Occipital lobe (tissue), 2 donors: ENCODE results near the gene LILRB5. TPM values are rescaled to one million over a fixed set of nuclear protein-coding genes. Genes with fewer than 3 reads are reported as not detected.
"Not testable (repeated sequence)": the region's sequence is repeated elsewhere in the genome, so short reads cannot be mapped to it uniquely, and the experiment has no call there.

Source experiments
- DNase-seq: peaks from one replicate; lab custom pipeline; 2025; lab: John Stamatoyannopoulos, UW
- total RNA-seq: library from RNA; depleted of rRNA; stranded (reverse); fragments of >200 nt; gene quantifications from one replicate; pipeline ENCODE4 v1.2.3, GENCODE V29; 2014

LILRB5 gene
- total RNA-seq, 1 donor from 2014 or later, result 0.16 TPM

DNA sequence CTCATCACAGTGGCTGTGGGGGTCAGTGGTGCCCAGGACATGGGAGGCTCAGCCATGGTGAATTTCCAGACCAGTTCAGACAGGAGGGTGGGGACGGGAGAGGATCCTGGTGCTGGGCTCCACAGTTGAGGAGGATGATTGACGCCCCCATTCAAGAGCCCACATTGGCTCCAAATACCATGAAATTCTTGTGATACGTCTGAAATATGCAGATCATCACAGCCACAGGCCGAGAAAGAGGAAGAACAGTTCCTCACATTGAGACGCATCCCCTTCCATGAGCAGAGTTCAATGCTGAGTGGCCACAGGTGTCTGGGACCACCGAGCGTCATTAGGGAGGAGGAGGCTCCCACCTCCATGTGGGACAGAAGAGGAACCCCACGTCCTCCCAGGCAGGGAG is 13.3 kb downstream of the LILRB5 start:
- DNase-seq, result not testable (repeated sequence)

- DNase-seq, result not testable (repeated sequence)
These were observed 14.4 kb downstream of the LILRB5 start, which contains the start of gene LILRA6 for GRCh38 chr19:54242646-54243045. TSS of gene LILRA6 (minus strand) at chr19:54242790.

DNA sequence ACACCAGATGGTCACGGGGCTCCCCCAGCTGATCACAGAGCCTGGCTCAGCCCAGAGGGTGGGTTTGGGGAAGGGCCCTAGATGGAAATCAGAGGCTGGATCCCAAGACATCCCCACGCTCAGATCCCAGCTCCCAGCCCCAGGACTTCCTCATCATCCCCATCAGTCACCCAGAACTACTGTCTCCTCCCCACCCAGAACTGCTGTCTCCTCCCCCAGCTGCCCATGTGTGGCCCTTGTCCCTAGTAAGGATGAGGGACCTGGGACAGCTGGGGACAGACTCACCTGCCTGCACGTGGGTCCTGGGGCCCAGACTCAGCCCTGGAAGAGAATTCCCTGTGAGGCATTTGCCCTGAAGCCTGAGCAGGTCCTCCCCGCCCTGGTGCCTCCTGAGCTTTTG is 14.8 kb downstream of the LILRB5 start:
- not testable (repeated sequence) for DNase-seq

DNA sequence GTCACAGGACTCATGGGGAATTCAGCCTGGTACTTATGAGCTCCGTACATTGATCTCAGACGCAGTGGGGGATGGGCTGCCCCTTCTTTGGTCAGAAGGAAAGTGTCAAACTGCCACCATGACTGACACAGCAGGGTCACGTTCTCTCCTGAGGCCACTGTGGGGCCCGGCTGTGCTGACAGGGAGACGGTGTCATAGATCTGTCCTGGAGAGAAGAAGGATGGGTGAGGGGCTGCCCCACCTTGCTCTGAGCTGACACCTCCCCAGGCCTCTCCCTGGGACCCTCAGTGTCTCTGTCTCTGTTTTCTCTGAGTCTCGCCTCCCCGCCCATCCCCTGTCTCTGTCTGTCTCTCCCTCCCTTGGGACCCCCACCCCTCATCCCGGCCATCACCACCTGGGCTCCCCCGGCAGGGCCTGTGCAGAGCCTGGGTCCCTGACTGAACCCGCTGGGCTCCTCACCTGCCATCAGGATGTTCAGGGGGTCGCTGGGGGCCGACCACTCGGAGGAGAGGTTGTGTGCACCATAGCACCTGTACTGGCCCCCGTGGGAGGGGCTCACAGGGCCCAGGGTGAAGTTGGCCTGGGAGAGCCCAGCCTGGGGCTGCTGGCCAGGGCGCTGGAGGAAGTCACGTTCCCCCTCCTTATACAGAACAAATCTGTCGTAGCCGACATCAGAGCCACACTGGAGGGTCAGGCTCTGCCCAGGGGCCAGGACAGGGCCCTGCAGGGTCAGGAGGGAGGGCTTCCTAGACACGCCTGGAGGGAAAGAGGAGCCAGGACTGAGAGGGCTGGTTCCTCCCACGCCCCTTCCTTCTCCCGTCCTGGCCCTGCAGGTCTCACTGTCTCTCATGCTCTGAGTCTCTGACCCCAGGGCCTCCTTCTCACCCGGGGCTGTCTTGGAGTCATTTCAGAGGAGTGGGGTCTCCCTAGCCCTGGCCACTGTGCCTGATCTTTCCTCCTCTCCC is 16.4 kb downstream of the LILRB5 start:
- not testable (repeated sequence) for DNase-seq

DNA sequence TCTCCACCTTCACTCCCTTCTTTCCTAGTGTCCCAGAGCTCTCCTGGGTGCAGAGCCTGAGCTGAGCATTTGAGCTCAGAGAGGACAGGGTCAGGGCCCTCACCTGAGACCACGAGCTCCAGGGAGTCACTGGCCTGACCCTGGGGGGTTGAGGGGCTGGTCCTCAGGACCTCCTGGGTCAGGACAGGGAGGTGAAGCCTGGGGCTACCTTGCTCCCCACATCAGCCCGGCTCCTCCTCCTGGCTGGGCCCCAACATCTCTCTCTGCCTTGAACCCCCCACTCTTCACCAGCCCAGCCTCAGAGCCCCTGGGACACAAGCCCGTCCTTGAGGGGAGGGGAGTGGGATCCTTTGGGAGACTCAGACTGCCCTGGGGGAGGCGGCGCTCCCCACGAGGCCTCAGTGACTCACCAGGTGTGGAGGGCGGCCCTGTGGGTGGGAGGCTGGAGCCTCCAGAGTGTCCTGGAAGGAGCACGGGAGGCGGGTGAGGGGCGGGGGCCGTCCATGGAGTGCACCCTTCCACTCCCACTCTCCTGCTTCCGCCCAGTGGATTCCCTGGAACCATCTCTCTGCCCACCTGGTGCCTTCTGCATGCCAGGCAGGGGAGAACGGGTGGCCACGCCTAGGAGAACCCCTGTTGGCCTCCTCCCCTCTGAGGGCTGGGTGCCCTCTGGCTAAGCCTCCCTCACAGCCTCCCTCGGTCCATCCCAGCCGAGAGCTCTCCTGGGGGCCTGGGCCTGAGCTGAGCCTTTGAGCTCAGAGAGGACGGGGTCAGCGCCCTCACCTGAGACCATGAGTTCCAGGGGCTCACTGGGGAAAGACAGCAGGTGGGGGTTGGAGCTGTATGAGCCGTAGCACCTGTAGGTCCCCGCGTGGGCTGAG is 17.3 kb downstream of the LILRB5 start:
- DNase-seq, result not testable (repeated sequence)

DNA sequence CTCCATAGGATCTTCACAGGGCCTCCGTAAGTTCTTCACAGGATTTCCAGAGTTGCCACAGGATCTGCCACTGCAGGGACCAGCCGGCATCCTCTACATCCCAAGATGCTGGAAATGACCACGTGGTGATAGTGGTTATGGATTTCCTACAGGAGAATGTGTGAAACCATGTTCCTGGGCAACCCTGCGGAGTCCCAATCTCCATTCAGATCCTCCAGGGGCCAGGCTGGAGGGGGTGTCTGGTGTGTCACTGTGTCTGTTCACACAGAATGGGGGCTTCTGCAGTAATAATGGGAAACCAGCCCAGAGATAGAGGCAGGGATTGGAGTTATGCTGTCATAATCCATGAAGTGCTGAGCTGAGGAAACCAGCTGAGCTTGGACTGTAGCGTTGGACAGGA is 23.1 kb downstream of the LILRB5 start:
- DNase-seq, result no peak

GRCh38 chr19:54231077-54231931 is 25.8 kb downstream of the LILRB5 start:
- DNase-seq, result peak; percentile 46

GRCh38 chr19:54230031-54230430 is 27.0 kb downstream of the LILRB5 start:
- no peak for DNase-seq

GRCh38 chr19:54229146-54229545 is 27.9 kb downstream of the LILRB5 start:
- DNase-seq, result no peak

- DNase-seq, result not testable (repeated sequence)
These were observed 32.5 kb downstream of the LILRB5 start for GRCh38 chr19:54224619-54225018.

DNA sequence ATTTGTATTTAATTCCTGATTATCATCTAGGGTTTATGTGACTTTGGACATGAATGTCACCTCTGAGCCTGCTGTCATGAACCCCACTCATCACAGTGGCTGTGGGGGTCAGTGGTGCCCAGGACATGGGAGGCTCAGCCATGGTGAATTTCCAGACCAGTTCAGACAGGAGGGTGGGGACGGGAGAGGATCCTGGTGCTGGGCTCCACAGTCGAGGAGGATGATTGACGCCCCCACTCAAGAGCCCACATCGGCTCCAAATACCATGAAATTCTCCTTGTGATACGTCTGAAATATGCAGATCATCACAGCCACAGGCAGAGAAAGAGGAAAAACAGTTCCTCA is 33.2 kb downstream of the LILRB5 start:
- not testable (repeated sequence) for DNase-seq

DNA sequence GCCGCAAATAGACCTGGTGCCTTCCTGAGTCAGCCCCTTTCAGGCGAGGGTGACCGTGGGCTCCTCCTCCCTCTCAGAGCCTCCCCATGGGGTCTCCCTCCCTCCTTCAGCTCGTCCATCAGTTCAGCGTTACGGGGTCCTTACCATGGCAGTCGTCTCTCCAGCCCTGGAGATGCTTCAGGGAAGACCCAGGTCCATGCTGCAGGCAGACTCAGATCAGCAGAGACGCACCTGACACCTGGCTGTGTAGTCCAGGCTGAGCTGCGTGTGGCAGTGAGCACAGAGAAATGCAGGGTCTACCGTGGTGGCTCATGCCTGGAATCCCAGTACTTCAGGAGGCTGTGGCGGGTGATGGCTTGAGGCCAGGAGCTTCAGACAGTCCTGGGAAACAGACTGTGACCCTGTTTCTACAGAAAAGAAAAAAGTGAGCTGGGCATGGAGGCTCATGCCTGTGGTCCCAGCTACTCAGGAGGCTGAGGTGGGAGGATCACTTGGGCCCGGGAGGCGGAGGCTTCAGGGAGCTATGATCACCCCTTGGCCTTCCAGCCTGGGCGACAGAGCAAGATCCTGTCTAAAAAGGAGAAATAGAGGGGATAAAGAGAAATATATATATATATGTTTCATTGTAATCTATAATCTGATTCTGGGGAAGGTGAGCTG is 33.7 kb downstream of the LILRB5 start:
- DNase-seq, result not testable (repeated sequence)

- DNase-seq, result not testable (repeated sequence)
These were observed 34.4 kb downstream of the LILRB5 start, which contains the start of gene LILRB3 for GRCh38 chr19:54222474-54223276. TSS of gene LILRB3 (minus strand) at chr19:54223007. CDS start at chr19:54222976, 31 bp downstream.

GRCh38 chr19:54221947-54222346 is 35.1 kb downstream of the LILRB5 start:
- not testable (repeated sequence) for DNase-seq

DNA sequence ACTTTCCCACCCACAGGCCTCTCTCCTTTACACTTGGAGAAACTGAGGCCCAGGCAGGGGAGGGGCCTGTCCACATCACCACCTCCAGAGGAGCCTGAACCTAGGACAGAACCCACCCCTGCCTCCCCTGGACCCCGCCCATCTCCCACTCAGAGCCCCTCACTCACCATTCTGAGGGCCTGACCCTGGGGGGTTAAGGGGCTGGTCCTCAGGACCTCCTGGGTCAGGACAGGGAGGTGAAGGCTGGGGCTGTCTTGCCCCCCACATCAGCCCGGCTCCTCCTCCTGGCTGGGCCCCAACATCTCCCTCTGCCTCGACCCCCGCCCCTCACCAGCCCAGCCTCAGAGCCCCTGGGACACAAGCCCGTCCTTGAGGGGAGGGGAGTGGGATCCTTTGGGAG is 37.4 kb downstream of the LILRB5 start:
- DNase-seq, result not testable (repeated sequence)

- DNase-seq, result no peak
These were observed 38.0 kb downstream of the LILRB5 start for GRCh38 chr19:54218960-54219661.

DNA sequence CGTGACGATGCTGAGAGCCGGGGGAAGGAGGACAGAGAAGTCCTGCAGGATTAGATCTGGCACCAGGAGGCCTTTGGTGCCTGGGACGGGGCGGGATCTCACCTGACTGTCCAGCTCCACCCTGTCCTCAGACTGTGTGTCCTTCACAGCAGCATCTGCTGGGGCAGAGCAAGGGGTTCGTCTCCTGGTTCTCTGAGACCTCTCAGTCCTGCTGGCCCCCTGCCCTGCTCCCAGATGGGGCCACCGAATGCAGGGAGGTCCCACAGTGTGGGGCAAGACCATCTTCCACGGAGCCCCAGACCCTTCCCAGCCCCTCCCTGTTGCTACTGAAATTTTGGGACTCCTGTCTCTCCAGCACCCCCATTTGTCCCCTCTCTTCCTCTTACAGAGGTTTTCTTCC is 38.8 kb downstream of the LILRB5 start:
- DNase-seq, result no peak

GRCh38 chr19:54217517-54218247 is 39.4 kb downstream of the LILRB5 start:
- not testable (repeated sequence) for DNase-seq
